ENCODE measurements around the gene PEAK3.

DNA sequence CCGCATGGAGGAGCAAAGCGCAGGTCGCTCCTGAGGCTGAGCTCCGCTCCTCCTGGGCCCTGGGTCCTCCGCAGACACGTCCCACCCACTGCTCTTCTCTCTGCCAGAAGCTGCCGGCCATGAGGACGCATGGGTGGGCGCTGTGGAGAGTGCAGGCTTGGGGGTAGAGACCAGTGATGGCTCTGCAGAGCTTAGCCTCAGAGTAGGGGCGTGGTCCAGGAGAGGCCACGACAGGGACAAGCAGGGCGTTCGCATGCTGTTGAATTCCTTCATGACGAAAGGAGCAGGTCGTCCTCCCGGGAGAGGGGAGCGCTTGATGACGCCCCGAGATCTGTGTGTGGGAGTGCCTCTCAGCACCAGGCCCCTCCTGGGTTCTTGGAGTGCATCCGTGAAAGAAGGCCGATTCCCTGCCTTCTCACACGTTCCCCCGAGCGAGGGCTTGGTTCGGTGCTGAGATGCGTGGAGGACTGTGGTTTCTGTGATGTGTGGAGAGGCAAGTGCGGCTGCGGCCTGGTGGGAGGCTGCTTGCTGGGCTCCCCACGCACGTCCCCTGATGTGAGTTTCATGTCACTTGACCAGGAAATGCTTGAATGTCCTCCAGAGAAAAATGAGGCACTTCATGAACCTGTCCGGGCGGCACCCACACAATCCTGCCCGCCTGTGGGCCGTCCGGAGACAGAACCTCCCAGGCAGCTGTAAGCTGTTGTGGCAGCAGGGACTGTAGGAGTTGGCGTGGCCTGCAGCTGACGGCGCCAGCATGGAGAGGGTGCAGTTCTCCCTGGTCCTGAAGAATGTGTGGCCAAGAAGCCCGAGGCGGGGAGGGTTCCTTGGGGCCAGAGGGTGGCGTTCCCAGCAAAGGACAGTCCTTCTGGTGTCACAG, 40.9 kb downstream of the PEAK3 start:
- TF ChIP-seq POLR2A (IDR thresholded peaks at IDR 0.05), result no peak
- TF ChIP-seq, protein P1, sequence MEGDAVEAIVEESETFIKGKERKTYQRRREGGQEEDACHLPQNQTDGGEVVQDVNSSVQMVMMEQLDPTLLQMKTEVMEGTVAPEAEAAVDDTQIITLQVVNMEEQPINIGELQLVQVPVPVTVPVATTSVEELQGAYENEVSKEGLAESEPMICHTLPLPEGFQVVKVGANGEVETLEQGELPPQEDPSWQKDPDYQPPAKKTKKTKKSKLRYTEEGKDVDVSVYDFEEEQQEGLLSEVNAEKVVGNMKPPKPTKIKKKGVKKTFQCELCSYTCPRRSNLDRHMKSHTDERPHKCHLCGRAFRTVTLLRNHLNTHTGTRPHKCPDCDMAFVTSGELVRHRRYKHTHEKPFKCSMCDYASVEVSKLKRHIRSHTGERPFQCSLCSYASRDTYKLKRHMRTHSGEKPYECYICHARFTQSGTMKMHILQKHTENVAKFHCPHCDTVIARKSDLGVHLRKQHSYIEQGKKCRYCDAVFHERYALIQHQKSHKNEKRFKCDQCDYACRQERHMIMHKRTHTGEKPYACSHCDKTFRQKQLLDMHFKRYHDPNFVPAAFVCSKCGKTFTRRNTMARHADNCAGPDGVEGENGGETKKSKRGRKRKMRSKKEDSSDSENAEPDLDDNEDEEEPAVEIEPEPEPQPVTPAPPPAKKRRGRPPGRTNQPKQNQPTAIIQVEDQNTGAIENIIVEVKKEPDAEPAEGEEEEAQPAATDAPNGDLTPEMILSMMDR (IDR thresholded peaks at IDR 0.05), result peak in 1 of 6 experiments; percentile 2
